RWPE1 (cell line): ENCODE data around the gene BSND.

ENCODE experiments used
- CTCF ChIA-PET: fragments of 350-600 bp; sonication (Branson Sonifier 250); formaldehyde crosslinking; extraction: SDS; loops from one replicate; lab custom pipeline; 2021; lab: Yijun Ruan, JAX
- POLR2A ChIA-PET: fragments of 400-600 bp; formaldehyde crosslinking; extraction: SDS; loops from one replicate; lab custom pipeline; 2020; ENCODE audit warnings: antibody characterized with exemption; ENCODE audit not compliant: low non-redundant PET; lab: Yijun Ruan, JAX
- DNase-seq: peaks from one replicate; pipeline ENCODE4 v3.0.0; 2012; ENCODE audit warnings: low spot score
- H3K27ac ChIP-seq: fragments of 450-650 bp; 2 replicates; pipeline ENCODE4 v1.5.1; 2017
- CTCF ChIP-seq: fragments of 450-650 bp; conservative IDR thresholded peaks from 2 replicates; pipeline ENCODE4 v1.5.1; 2017; ENCODE audit warnings: low read depth, mild to moderate bottlenecking

BSND gene

GRCh38 chr1:55040083-55040932 is 41.6 kb downstream of the BSND start:
- POLR2A ChIA-PET: no interaction called here

GRCh38 chr1:55040933-55041494 is 42.3 kb downstream of the BSND start:
- ChIA-PET POLR2A (no interaction called here), CTCF (interaction anchor here (0.5 to 3.1 kb wide), 5 partner anchors 19 to 157 kb away, joined by 3 to 13 read pairs (median 3); no protein-coding TSS in a partner anchor)
- peak overlapping the region; percentile 89 for H3K27ac ChIP-seq
- TF ChIP-seq CTCF: no peak
- DNase-seq: no peak

More at GRCh38 chr1:55040083-55040932, 41.6 kb downstream of the BSND start:
- CTCF ChIA-PET: interaction anchor here (0.5 to 3.1 kb wide), 5 partner anchors 18 to 156 kb away, joined by 3 to 13 read pairs (median 3); no protein-coding TSS in a partner anchor
- DNase-seq: no peak
- TF ChIP-seq CTCF: no peak
- peak overlapping the region; percentile 89 for H3K27ac ChIP-seq

- TF ChIP-seq CTCF: no peak
- CTCF ChIA-PET: interaction anchor here (1.0 kb wide), 1 partner anchor 19 kb away, joined by 3 read pairs; no protein-coding TSS in a partner anchor
- no peak overlapping the region for H3K27ac ChIP-seq
- POLR2A ChIA-PET: no interaction called here
- DNase-seq: no peak
Observed at GRCh38 chr1:55041613-55042012, 42.9 kb downstream of the BSND start.

- ChIA-PET CTCF (interaction anchor here (0.7 kb wide), 1 partner anchor 99 kb away, joined by 5 read pairs; no protein-coding TSS in a partner anchor), POLR2A (no interaction called here)
- H3K27ac ChIP-seq: peak overlapping the region; percentile 47
- no peak for DNase-seq
- TF ChIP-seq CTCF: no peak
Observed at GRCh38 chr1:55043011-55043410, 44.3 kb downstream of the BSND start.

- TF ChIP-seq CTCF: no peak
- ChIA-PET POLR2A (no interaction called here), CTCF (interaction anchor here (0.6 kb wide), 1 partner anchor 237 kb away, joined by 3 read pairs; no protein-coding TSS in a partner anchor)
- DNase-seq: no peak
- peak overlapping the region; percentile 47 for H3K27ac ChIP-seq
Observed at GRCh38 chr1:55043726-55044125, 45.0 kb downstream of the BSND start.

- peak overlapping the region; percentile 47 for H3K27ac ChIP-seq
- TF ChIP-seq CTCF: no peak
- ChIA-PET POLR2A (no interaction called here), CTCF (interaction anchor here (1.3 kb wide), 1 partner anchor 23 kb away, joined by 7 read pairs; no protein-coding TSS in a partner anchor)
- DNase-seq: no peak
Observed at GRCh38 chr1:55044617-55045397, 46.1 kb downstream of the BSND start.
